Testis (tissue), 3 donors: ENCODE results near the gene PTPN6. TPM values are rescaled to one million over a fixed set of nuclear protein-coding genes. Genes with fewer than 3 reads are reported as not detected.
A peak's percentile ranks its signal among the peaks of the same experiment; 100 is the strongest.

Experiments used
- DNase-seq: peaks from one replicate; pipeline ENCODE4 v3.0.0-alpha.2; 2019
- H3K27ac ChIP-seq, 2 donors: fragments of 200-600 bp; sonication (generic); one replicate each; pipeline ENCODE4 v1.5.1; 2019
- H3K27me3 ChIP-seq: fragments of 200-600 bp; sonication (generic); one replicate; pipeline ENCODE4 v1.5.1; 2019
- H3K36me3 ChIP-seq: fragments of 200-600 bp; sonication (generic); one replicate; pipeline ENCODE4 v1.5.1; 2017; ENCODE audit warnings: low read depth; ENCODE audit errors: missing control alignments
- H3K4me1 ChIP-seq: fragments of 200-600 bp; sonication (generic); one replicate; pipeline ENCODE4 v1.5.1; 2019
- H3K4me3 ChIP-seq, 2 donors: fragments of 200-600 bp; sonication (generic); one replicate each; pipeline ENCODE4 v1.5.1; 2017 to 2019
- H3K9me3 ChIP-seq: fragments of 200-600 bp; sonication (generic); one replicate; pipeline ENCODE4 v1.5.1; 2017
- POLR2A ChIP-seq: fragments of 450-650 bp; IDR thresholded peaks from one replicate; pipeline ENCODE4 v1.6.1; 2017; ENCODE audit warnings: antibody characterized with exemption, mild to moderate bottlenecking, moderate library complexity
- WGBS, 2 donors: methylation state at CpG; one replicate each; pipeline ENCODE4 v1.1.5; 2018; 5-methylcytosine and 5-hydroxymethylcytosine counted together
- intact Hi-C: fragments of 100-400 bp; cut with DNase I; formaldehyde crosslinking; loops from one replicate; pipeline ENCODE4 v1.15.1; 2023; ENCODE audit warnings: low total_unique reads
- polyA plus RNA-seq: library from polyadenylated mRNA; stranded (reverse); fragments of 350-450 nt; fragmentation: Illumina TruSeq; extraction: RNeasy Lipid Tissue Mini Kit (QIAGEN cat#74804); gene quantifications from one replicate; pipeline ENCODE4 v1.2.3, GENCODE V29; 2014; ENCODE audit warnings: low read depth, low replicate concordance; ENCODE audit not compliant: insufficient read depth
- total RNA-seq, 2 donors: library from RNA; depleted of rRNA; stranded (reverse); fragments of >200 nt; gene quantifications; one replicate each; pipeline ENCODE4 v1.2.3, GENCODE V29; 2016
- TF ChIP-seq, protein P1 (sequence below), 3 experiments: fragments of 450-650 bp in 2 of 3; fragments of 200-600 bp in 1 of 3; sonication (generic) in 1 of 3; IDR thresholded peaks; one replicate each; pipeline ENCODE4 v1.5.1; 2016 to 2019; ENCODE audit warnings: antibody characterized with exemption in 3 of 3, mild to moderate bottlenecking in 2 of 3, moderate library complexity in 1 of 3

PTPN6 gene
- total and polyA plus RNA-seq, 3 donors from 2014 or later: 3.7 to 19.1 (median 9.1) TPM

DNA sequence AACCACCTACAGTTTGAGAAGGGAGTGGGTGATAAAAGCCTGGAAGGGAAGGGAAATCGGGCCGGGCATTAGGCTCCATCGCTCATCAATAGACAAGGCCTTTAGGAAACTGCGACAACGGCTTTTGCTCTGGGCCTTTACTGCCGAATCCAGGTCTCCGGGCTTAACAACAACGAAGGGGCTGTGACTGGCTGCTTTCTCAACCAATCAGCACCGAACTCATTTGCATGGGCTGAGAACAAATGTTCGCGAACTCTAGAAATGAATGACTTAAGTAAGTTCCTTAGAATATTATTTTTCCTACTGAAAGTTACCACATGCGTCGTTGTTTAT, 7.8 kb upstream of the PTPN6 start:
- H3K27me3 ChIP-seq: no peaks in the 10 kb centered on the region
- TF ChIP-seq, protein P1, sequence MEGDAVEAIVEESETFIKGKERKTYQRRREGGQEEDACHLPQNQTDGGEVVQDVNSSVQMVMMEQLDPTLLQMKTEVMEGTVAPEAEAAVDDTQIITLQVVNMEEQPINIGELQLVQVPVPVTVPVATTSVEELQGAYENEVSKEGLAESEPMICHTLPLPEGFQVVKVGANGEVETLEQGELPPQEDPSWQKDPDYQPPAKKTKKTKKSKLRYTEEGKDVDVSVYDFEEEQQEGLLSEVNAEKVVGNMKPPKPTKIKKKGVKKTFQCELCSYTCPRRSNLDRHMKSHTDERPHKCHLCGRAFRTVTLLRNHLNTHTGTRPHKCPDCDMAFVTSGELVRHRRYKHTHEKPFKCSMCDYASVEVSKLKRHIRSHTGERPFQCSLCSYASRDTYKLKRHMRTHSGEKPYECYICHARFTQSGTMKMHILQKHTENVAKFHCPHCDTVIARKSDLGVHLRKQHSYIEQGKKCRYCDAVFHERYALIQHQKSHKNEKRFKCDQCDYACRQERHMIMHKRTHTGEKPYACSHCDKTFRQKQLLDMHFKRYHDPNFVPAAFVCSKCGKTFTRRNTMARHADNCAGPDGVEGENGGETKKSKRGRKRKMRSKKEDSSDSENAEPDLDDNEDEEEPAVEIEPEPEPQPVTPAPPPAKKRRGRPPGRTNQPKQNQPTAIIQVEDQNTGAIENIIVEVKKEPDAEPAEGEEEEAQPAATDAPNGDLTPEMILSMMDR (IDR thresholded peaks at IDR 0.05): no peak
- no peak for TF ChIP-seq POLR2A
- H3K36me3 ChIP-seq: no peaks in the 10 kb centered on the region
- 0% methylated on average over 13 of the region's 13 CpGs for WGBS, 2 donors
- peak; percentile 97 for DNase-seq
- H3K4me1 ChIP-seq: peaks cover 35% of the 10 kb centered on the region
- intact Hi-C loops: loop anchor here (10.0 kb wide), 1 partner anchor 151 kb away; the partner anchor contains the start of gene C1R
- peak overlapping the region; percentile 72 to 80 for H3K4me3 ChIP-seq
- H3K27ac ChIP-seq: peak overlapping the region; percentile 96 to 97
- no peaks in the 10 kb centered on the region for H3K9me3 ChIP-seq

DNA sequence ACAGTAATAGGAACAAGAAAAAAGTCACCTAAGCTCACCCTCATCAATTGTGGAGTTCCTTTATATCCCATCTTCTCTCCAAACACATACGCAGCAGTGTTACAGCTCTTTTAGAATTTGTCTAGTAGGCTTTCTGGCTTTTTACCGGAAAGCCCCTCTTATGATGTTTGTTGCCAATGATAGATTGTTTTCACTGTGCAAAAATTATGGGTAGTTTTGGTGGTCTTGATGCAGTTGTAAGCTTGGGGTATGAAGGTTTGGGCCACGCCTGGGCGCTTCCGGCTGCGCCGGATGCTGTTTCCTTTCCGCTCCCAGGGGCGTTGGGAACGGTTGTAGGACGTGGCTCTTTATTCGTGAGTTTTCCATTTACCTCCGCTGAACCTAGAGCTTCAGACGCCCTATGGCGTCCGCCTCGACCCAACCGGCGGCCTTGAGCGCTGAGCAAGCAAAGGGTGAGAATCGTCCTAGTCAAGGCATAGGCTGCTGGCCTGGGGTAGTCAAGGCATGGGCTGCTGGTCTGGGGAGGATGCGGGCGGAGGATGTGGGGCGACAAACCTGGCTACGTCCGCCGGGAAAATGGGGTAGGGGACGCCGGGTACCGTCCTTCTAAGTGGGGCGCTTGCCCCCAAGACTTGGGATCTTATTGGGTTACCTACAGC, 7.3 kb upstream of the PTPN6 start, which contains the start of the genes C12orf57 and RNU7-1:
Gene C12orf57, plus strand, starts transcription at position 301 of the 659 bp plus-strand sequence. Its CDS starts 100 bp downstream, at position 401.
Gene RNU7-1, plus strand, starts transcription at position 95 of the 659 bp plus-strand sequence.
- intact Hi-C loops: loop anchor here (10.0 kb wide), 1 partner anchor 151 kb away; the partner anchor contains the start of gene C1R
- Histone ChIP-seq H3K27me3 (no peaks in the 10 kb centered on the region), H3K4me3 (peak within 1 kb of the TSS; percentile 72 to 80), H3K27ac (peak within 1 kb of the TSS; percentile 96 to 97), H3K4me1 (peaks cover 30% of the 10 kb centered on the region), H3K36me3 (no peaks in the 10 kb centered on the region), H3K9me3 (no peaks in the 10 kb centered on the region)
- DNase-seq: peak; percentile 78
- 0 to 1% methylated on average over 31 of the region's 31 CpGs for WGBS, 2 donors
- peak; percentile 55 for TF ChIP-seq POLR2A
- TF ChIP-seq, protein P1 (IDR thresholded peaks at IDR 0.05): peak in 1 of 3 experiments; percentile 4

DNA sequence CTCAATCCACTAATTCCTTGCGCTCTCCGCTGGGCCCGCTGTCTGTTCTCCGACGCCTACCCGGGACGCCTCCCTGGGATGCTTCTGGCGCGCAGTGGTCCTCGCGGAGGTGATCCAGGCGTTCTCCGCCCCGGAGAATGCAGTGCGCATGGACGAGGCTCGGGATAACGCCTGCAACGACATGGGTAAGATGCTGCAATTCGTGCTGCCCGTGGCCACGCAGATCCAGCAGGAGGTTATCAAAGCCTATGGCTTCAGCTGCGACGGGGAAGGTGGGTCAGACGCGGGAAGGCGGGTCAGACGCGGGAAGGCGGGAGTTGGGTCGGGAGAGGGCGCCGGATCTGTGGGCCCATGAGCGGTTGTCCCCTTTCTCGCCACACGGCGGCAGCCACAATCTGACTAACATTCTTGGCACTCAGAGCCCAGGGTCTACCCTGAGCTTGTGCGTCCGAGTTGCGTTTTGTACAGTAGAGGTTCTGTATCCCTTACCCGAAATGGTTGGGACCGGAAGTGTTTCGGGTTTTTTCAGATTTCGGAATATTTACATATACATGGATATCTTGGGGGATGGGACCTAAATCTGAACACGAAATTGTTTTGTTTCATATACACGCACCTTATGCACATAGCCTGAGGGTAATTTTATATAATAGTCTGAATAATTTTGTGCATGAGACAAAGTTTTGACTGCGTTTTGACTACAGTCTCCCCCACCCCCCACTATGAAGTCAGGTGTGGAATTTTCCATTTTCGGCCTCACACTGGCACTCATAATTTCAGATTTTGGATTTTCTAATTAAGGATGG, 6.6 kb upstream of the PTPN6 start:
- 1 to 3% methylated on average over 33 to 47 of the region's 48 CpGs for WGBS, 2 donors
- Histone ChIP-seq H3K4me3 (peak overlapping the region; percentile 72 to 80), H3K27me3 (no peaks in the 10 kb centered on the region), H3K27ac (peak overlapping the region; percentile 96 to 97), H3K9me3 (no peaks in the 10 kb centered on the region), H3K36me3 (no peaks in the 10 kb centered on the region), H3K4me1 (peaks cover 28% of the 10 kb centered on the region)
- peak; percentile 95 for DNase-seq
- TF ChIP-seq POLR2A: no peak
- TF ChIP-seq, protein P1 (IDR thresholded peaks at IDR 0.05): peak; percentile 78 to 91 (median 91)
- intact Hi-C loops: loop anchor here (10.0 kb wide), 1 partner anchor 150 kb away; the partner anchor contains the start of gene C1R

DNA sequence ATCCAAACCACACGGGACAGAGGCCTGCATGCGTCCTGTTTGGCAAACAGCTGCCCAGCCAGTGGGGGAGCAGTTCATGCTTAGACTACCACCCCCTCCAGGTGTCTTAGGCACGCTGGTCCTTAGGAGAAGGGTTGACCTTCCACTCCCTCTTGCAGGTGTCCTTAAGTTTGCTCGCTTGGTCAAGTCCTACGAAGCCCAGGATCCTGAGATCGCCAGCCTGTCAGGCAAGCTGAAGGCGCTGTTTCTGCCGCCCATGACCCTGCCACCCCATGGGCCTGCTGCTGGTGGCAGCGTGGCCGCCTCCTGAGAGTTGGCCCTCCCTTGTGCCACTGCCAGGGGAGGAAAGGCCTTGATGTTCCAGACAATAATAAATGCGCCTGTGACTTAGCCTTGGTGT, 5.5 kb upstream of the PTPN6 start:
- Histone ChIP-seq H3K4me3 (no peak overlapping the region), H3K36me3 (no peaks in the 10 kb centered on the region), H3K27ac (peak overlapping the region; percentile 13 to 40), H3K27me3 (no peaks in the 10 kb centered on the region), H3K9me3 (no peaks in the 10 kb centered on the region), H3K4me1 (peaks cover 28% of the 10 kb centered on the region)
- DNase-seq: no peak
- TF ChIP-seq POLR2A: no peak
- TF ChIP-seq, protein P1 (IDR thresholded peaks at IDR 0.05): no peak
- intact Hi-C loops: loop anchor here (10.0 kb wide), 1 partner anchor 149 kb away; the partner anchor contains the start of gene C1R
- 52 to 55% methylated on average over 8 to 11 of the region's 11 CpGs for WGBS, 2 donors
